ENCODE data around the gene OSGEP. TPM values are rescaled to one million over a fixed set of nuclear protein-coding genes. Genes with fewer than 3 reads are reported as not detected.

OSGEP gene
- total RNA-seq, 1 donor from 2014 or later, result 23.3 TPM

GRCh38 chr14:20434701-20435581 lies 19.7 kb downstream of the OSGEP start:
- DNase-seq (ENCODE audit: low spot score), result no peak

GRCh38 chr14:20429801-20430669 lies 24.6 kb downstream of the OSGEP start:
- DNase-seq (ENCODE audit: low spot score), result no peak

- no peak for DNase-seq (ENCODE audit: low spot score)
Measured at GRCh38 chr14:20428802-20429201, 25.8 kb downstream of the OSGEP start.

GRCh38 chr14:20428010-20428365 lies 26.6 kb downstream of the OSGEP start:
- DNase-seq (ENCODE audit: low spot score), result no peak

- no peak for DNase-seq (ENCODE audit: low spot score)
Measured at GRCh38 chr14:20427231-20428009, 27.2 kb downstream of the OSGEP start.

- no peak for DNase-seq (ENCODE audit: low spot score)
Measured at GRCh38 chr14:20424851-20425250, 29.8 kb downstream of the OSGEP start.

GRCh38 chr14:20422886-20423285 lies 31.7 kb downstream of the OSGEP start:
- no peak for DNase-seq (ENCODE audit: low spot score)

- no peak for DNase-seq (ENCODE audit: low spot score)
Measured at GRCh38 chr14:20421267-20421666, 33.3 kb downstream of the OSGEP start.

GRCh38 chr14:20419419-20419818 lies 35.2 kb downstream of the OSGEP start:
- no peak for DNase-seq (ENCODE audit: low spot score)

- no peak for DNase-seq (ENCODE audit: low spot score)
Measured at GRCh38 chr14:20418501-20418909, 36.1 kb downstream of the OSGEP start.

- no peak for DNase-seq (ENCODE audit: low spot score)
Measured at GRCh38 chr14:20417250-20418186, 37.1 kb downstream of the OSGEP start.

GRCh38 chr14:20416223-20416622 lies 38.4 kb downstream of the OSGEP start:
- DNase-seq (ENCODE audit: low spot score), result no peak

- no peak for DNase-seq (ENCODE audit: low spot score)
Measured at GRCh38 chr14:20415782-20416206, 38.8 kb downstream of the OSGEP start.

GRCh38 chr14:20413744-20414082 lies 40.9 kb downstream of the OSGEP start:
- no peak for DNase-seq (ENCODE audit: low spot score)

GRCh38 chr14:20412876-20413743 lies 41.5 kb downstream of the OSGEP start, which contains the start of gene TEP1:
Gene TEP1 (minus strand): TSS chr14:20413501. CDS start chr14:20408439, 5,062 bp downstream.
- peak; percentile 96 for DNase-seq (ENCODE audit: low spot score)

- DNase-seq (ENCODE audit: low spot score), result no peak
Measured at GRCh38 chr14:20412411-20412810, 42.2 kb downstream of the OSGEP start.

- no peak for DNase-seq (ENCODE audit: low spot score)
Measured at GRCh38 chr14:20409226-20409625, 45.4 kb downstream of the OSGEP start.

GRCh38 chr14:20403521-20403920 lies 51.1 kb downstream of the OSGEP start:
- no peak for DNase-seq (ENCODE audit: low spot score)

GRCh38 chr14:20400965-20401593 lies 53.5 kb downstream of the OSGEP start:
- no peak for DNase-seq (ENCODE audit: low spot score)
